Activated naive CD8-positive, alpha-beta T cell treated with anti-CD3 and anti-CD28 coated beads, Interleukin-2, amount 50 U/mL, for 16 hours (primary cell): ENCODE results near the gene C1QL1.
"Not testable (repeated sequence)": the region's sequence is repeated elsewhere in the genome, so short reads cannot be mapped to it uniquely, and the experiment has no call there.

Source experiments
- DNase-seq: peaks from one replicate; pipeline ENCODE4 v3.0.0-alpha.2; 2020; ENCODE audit warnings: low read depth, low spot score

C1QL1 gene

DNA sequence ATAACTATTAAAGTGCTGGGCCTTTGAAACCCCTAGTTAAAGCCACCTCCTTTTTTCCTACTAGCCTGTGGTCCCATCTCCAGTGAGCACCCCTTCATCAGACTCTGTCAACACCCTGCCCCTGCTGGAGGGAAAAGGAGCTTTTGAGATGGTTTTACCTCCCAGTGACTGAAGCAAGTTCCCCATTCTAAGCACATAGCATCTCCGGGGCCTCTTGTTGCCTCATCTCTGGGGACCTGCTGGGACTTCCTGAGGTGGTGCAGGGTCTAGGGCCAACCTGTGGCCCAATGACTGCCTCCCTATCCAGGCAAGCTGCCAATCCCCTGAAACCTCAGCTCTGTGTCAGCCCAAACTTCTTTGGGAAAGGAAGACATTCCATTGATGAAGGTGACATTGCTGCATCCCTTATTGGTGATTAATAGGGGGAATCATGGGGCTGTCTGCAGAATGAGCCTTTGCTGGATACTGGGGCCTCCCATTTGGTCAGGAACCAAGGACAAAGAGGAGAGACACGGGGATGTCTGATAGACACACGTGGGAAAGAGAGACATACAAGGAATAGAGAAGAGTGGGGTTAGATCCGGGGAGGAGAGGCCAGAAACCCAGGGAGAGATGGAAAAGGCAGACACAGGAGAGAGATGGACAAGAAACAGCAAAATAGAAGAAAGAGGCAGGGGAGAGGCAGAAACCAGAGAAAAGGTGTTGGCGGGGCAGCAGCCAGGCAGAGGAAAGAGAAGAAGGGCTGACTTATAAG lies 2.4 kb downstream of the C1QL1 start:
- DNase-seq = no peak

DNA sequence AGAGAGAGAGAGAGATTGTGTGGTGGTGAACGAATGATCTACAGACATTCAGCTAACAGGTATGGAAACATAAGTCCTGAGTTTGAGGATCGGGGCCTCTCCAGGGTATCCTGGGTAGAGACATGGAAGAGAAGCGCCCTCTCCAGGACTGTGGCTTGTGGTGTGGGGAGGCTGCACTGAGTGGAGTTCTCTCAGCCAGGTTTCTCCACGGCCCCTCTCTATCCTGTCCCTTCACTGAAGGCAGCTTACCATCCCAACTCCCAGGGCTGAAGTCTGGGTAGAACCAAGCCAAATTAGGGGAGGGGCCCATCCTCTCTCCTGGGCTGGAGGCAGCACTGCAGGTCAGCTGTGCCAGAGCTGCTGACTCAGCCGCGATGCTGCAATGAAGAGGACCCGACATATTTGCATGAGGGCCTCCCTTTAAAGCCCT lies 6.2 kb downstream of the C1QL1 start:
- no peak for DNase-seq

DNA sequence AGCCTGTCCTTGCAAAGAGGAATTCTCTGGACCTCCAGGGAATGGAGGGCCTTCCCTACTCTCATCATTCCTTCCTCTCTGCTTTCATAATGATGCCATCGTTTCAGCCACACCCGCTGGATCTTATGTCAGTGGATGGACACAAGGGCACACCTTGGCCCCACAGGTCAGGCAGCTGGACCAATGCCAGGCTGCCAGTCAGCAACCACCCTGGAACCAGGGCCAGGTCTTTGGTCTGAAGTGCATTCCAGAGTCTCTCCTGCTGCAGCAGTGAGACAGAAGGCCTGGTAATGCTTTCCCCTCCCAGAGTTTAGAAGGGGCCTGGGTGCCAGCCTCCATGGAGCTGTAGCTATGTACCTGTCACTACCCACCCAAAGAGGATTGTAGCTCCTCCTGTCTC lies 7.4 kb downstream of the C1QL1 start:
- no peak for DNase-seq

DNA sequence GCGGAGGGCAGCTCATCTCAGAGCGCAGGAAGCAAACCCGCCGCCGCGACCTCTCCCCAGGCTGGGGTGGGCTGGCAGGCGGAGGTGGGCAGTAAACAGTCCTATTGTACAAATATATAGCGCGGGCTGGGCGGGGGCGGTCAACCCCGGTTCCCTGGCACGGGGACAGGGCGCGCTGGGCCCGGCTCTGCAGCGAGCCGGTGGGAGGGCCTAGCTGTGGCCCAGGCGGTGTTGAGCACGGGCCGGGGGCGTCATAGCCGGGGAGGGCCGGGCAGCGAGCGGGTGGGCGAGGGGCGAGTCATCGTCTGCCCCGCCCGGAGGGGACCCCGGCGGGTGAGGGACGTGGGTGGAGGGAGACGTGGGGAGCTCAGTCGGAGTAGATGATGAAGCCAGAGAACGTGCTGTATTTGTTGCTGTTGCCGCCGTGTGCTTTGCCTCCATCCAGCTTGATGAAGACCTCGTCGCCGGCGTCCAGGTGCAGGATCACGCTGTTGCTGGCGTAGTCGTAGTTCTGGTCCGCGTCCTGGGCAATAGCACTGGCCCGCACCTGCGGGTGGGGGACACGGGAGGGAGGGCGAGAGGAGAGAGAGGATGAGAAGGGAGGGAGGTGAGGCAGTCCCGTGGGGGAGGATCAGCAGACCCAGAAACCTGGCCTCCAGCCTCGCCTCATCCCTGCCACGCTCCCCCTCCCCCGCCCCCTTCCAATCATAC lies 8.1 kb downstream of the C1QL1 start:
- no peak for DNase-seq

DNA sequence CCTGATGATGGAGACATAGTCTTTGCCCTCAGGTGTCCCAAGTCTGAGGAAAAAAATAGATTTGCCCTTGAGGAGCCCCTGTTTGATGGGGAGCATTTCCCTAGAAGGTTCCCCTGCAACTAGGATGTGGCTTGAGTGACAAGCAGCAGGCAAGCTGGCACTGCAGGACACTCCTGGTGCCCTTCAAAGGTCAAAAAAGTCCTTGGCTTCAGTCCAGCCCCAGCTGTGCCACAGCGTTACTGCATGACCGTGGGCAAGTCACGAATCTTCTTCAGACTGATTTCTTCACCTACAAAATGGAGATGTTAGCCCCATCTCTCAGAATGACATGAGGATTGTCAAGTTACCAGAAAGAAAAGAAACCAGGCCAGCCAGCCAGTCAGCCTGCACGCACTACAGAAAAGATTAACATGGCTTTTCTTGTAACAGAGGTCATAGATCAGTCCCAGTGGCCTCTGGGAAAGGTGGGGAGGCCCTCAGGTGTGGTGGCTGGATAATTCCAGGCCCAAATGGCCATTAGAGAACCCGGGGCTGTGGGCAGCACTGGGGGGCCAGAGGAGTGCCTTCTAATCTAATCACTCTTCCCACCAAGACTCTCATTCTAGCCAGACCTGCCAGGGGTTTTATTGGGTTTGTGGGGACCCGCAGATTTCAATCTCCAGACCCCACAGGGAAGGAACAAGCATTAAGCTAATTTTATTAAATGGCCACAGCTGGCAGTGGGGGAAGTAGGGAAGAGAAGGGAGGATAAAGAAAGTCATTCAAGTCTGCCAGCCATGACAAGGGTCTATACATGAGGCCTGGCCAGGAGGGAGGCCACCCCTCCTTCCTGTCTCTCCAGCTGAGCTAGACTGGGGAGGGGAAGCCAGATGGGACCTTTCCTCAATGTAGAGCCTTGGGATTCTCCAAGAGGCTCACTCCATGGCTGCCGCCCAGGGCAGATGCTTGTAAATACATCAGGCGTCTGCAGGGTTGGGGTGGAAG lies 10.8 kb downstream of the C1QL1 start:
- DNase-seq = no peak

- no peak for DNase-seq
Observed at GRCh38 chr17:44955674-44956425, 12.3 kb downstream of the C1QL1 start.

- no peak for DNase-seq
Observed at GRCh38 chr17:44952946-44953475, 15.1 kb downstream of the C1QL1 start.

DNA sequence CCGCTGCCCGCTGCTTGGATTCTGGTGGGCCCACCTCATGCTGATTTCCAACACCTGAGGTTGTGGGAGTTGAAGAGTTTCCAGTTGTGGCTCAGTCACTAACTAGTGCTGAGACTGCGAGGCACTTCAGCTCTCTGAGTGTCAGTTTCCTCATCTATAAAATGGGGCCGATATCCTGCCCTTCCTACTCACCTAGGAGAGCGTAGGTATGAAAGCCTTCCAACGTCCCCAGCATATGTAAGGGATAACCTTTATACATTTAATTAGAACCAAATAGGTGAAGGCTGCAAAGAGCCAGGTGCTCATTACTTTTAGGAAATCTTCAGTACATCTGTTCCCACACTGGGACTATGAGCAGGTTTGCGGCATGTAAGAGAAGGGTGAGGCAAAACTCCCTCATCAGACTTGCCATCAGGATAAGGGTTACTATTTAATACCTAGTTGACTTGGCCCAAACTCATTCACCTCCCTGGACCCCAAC lies 19.7 kb downstream of the C1QL1 start:
- no peak for DNase-seq

DNA sequence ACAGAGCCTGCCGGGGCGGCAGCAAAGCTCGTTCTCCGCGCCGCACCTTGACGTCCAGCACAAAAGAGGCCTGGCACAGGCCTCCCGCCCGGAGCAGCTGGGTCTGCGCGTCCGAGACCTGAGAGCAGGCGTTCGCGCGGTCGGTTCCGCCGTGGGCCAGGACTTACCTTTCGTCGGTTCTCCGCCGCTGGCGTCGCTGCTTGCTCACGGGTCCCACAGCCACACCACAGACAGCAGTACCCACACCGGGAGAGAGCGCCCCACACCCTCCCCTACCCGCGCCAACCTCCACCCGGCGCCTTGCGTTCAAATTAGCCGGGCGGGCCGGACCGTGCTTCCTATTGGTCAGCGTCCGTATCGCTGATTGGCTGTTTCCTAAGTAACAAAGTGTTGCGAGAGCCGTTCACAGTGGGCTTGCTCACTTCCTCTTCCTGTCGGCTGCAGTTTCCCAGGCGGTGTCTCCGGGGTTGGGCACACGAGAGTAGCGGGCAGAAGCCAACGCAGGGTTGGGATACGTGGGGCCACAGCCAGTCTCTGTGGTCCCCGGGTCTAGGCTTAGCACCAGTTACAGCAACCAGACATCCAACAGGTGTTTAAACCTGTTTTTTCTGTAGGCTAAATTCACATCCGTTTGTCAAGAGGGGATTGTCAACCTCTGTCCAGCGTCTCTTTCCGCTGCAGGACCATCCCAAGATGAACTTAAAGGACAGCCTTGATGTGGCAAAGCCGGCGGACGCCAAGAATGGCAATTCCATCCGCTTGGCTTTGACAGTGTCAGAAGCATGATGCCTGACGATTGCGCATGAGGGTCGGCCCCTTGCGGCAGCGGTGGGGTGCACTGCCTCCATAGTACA lies 20.4 kb downstream of the C1QL1 start, which contains the start of gene KIF18B:
TSS of gene KIF18B (minus strand) at position 313 of the 854 bp plus-strand sequence. CDS start 11,429 bp downstream, outside the sequence.
- DNase-seq = peak; percentile 68

GRCh38 chr17:44945652-44946051 lies 22.5 kb downstream of the C1QL1 start:
- DNase-seq = not testable (repeated sequence)

DNA sequence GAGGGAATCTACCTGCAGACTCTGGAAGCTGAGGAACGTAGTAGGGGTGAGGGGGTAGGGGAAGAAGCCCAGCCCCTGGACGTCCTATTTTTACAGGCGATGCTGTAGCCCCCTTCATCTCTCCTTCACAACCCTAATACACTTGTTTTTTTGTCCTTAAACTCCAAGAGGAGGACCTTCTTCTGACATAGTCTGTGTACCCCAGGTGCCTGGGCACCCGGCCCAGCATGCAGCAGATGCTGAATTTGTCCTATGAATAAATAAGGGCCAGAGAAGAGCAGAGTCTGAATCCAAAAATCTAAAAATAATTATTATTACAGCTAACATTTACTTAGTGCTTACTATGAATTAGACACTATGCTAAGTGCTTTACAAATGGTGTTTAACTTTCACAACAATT lies 25.6 kb downstream of the C1QL1 start:
- DNase-seq = no peak

DNA sequence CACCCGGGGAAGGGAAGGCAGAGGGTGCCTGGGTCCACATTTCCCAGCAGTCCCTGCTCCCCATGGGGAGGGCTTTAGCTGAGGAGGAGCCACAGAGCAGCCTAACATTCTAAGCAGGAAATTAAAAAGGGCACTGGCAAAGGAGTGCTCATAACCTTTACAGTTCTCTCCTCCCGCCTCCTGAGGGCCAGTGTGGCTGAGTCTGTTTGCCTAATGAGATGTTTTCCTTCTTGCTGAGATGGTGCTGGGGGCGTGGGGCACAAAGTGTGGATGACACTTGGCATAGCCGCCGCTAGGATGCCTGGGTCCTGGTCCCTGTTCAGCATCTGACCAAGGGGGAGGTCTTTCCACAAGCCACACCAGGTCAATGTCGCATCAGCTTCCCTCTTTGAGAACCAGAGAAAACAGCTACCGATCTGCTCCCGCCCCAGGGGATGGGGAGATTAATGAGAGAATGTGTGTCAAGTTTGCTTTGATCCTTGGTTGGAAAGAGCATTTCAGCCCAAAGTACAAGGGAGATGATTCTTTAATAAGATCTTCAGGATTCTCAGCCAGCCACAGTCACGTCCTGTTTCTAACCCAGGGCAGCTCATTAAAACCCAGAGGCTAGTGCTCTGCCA lies 26.3 kb downstream of the C1QL1 start:
- no peak for DNase-seq

DNA sequence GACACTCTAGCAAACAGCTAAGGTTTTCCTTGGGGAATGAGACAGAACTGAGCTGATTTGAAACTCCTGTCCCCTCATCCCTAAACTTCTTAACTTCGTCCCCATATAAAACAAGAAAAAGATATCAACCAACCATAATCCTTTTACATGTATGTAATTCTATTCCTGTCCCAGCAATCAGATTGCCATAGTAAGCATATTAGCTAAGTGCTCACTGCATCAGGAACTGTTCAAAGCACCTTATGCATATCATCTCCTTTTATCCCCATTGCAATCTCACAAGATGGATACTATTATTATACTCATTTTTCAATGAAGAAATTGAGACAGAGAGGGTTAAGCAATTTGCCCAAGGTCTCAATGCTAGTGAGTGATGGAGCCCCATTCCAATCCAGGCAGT lies 27.3 kb downstream of the C1QL1 start:
- no peak for DNase-seq

- no peak for DNase-seq
Observed at GRCh38 chr17:44940317-44940716, 27.8 kb downstream of the C1QL1 start.

DNA sequence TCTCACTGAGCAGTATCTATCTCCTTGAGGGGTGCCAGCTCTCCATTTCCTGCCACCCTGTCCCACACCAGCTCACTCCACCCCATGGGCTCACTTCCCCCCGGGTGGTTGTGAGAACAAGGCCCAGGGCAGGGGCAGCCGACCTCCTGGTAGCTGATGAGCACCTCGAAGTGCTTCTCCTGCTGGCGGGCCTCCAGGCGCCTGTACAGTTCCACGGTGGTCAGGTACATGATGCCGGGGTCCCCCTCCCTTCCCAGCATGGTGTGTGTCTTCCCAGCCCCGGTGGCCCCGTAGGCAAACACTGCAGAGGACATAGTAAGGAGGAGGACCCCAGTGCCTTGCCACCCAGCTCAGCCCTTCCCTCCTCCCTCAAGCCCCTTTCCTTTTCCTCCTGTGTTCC lies 33.0 kb downstream of the C1QL1 start:
- DNase-seq = no peak

DNA sequence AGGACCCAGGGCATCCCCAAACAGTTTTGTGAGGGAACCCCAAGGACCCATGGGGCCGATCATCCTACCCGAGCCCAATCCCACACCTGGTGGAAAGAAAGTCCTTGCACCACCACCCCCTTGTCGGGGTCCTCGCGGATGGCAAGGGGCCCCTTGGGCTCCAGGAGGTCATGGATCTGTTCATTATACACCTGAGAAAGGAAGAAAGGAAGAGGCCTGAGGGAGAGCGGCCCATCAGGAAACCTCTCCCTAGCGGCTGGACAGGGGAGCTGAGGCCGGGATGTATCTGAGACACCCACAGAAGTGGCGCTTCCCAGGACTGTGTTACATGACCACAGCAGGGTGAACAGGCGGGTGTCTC lies 33.4 kb downstream of the C1QL1 start:
- DNase-seq = no peak

DNA sequence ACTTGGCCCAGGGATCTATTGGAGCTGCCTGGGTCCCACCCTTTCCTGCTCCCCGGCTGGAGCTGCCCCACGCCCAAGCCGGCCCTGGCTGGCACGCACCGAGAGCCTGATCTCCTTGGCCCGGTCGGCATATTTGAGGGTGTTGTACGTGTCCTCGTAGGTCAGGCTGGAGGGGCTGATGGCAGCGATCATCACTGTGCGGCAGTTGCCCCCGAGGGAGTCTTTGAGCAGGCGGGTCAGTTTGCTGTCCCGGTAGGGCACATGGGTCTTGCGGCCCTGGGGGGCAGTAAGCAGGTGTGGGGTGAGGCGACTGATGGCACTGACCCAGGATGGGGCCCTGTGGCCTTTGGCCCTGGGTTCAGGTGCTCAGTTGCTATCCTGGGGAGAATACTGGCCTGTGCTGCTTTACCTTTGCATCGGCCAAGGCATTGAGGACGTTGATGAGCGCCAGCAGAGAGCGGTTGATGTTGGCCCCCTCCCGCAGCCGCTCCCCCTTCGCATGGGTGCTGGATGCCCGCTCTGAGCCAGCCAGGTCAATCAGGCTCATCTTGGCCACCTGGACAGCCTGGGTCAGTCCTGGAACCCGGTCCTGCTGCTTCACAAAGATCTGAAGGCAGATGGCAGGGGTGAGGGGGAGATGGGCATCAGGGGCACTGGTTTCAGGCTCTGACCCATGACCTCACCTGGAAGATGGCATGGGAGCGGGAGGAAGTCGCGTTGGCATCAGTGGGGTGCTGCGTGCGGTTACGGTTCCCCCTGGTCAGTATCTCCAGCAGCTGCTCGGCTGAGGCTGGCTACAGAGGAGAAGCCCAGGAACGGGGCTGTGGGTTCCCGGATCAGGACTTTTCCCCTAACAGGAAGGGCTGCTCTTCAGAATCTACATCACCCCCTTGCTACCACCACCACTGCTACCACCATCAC lies 34.0 kb downstream of the C1QL1 start:
- DNase-seq = no peak

DNA sequence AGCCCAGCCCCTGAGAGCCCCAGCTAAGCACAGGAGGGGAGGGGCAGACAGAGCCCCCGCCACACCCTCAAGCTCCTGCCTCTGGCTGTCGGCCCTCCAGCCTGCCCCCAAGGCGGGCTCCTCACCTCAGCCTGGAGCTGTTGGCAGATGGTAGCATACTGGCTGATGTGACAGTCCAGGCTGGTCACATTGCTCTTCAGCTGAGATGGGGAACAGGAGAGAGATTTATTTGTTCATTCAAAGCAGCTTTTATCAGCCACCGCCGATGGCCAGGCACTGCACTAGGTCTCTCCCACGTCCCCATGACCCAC lies 35.4 kb downstream of the C1QL1 start:
- DNase-seq = no peak
